GM11168 (cell line): Measurements from ENCODE around the gene SNED1.
"Not testable (repeated sequence)": the region's sequence is repeated elsewhere in the genome, so short reads cannot be mapped to it uniquely, and the experiment has no call there.

Experiments
- in situ Hi-C: fragments of 300-500 bp; cut with MboI; formaldehyde crosslinking; loops from one replicate; pipeline ENCODE4 v1.12.0; 2022; ENCODE audit warnings: low sequenced_read_pairs; ENCODE audit not compliant: unreplicated experiment

The SNED1 gene

DNA sequence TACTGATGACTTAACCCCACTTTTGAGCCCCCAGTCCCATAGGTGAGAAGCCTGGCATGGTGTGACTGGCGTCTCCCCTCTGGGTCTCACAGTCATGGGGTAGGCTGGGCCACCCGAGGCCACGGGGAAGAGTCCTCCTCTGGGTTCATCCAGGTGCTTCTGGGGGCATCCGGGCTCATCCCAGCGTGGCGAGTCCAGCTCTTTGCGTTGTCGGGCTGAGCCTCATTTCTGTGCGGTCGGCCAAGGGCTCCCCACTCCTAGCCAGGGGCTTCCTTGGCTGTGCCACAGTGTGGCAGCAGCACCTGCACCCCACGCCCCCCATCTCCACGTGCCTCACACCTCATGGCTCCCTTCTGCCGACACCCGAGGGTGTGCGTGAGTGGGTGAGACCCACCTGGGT, 27.6 kb upstream of the SNED1 start:
- in situ Hi-C loops, result no loop called here

- in situ Hi-C loops, result no loop called here
Observed at GRCh38 chr2:240972201-240972600, 26.2 kb upstream of the SNED1 start.

DNA sequence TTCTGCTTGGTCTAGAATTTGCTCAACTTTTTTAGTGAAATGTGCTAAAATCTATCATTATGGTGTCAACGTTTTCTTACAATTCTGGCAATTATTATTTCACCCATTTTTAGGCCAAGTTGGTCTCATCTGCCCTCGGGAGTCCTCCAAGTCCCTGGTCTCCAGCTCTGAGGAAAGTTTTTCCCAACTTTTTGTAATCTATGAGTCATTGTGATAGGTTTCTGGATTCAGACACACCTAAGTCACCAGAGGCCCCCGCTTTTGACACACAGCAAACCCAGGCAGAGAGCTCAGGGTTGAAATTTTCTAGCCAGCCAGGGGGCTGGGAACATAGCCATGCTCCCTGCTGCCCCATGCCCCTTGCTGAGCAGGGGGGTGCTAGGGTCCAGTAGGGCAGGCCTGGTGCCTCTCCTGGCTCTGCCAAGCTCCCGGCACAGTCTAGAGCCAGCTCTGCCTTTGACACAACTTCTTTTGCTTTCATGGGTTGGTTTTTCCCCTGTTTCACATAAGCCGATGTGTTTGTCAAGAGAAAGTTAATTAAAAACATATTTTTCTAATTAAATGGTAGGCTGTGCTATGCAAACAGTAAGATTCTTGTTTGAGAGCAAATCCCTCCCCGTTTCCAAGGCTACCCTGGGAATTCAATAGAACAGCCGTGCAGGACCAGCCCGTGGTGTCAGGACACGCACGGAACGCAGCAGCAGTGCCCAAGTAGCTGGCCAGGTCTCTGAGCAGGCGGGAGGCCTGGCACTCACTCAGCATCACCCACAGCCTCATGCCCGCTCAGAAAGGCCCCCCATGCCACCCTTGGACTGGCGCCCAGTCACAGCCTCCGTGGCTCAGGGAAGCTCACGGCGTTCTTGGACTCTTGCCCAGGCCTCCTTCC, 25.5 kb upstream of the SNED1 start:
- in situ Hi-C loops, result no loop called here

GRCh38 chr2:240974771-240975572, 23.4 kb upstream of the SNED1 start:
- in situ Hi-C loops, result no loop called here

DNA sequence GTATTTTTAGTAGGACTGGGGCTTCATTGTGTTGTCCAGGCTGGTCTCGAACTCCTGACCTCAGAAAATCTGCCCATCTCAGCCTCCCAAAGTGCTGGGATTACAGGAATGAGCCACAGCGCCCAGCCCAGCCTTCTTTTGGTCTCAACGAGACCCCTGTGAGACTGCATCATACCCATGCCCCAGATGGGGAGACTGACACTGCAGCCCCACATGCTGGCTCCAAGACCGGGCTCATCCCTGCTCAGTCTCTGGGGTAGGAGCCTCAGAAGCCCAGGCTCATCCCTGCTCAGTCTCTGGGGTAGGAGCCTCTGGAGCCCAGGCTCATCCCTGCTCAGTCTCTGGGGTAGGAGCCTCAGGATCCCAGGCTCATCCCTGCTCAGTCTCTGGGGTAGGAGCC, 22.5 kb upstream of the SNED1 start:
- in situ Hi-C loops, result not testable (repeated sequence)

DNA sequence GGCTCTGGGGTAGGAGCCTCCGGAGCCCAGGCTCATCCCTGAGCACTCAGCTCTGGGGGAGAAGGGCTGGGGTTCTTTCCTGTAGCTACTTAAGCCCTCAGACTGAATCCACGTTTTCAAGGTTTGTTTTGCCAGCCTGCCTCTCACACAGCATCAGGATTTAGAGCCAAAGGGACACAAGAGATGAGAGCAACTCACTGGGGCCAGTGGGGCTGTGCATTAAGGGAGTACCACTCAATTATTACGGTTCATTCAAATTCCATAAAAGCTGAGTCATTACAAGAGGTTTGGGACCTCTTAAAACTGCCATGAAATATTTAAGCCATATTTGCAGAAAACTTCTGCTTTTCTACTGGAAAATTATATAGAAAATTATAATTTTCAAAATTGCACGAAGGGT, 17.1 kb upstream of the SNED1 start:
- in situ Hi-C loops, result no loop called here

DNA sequence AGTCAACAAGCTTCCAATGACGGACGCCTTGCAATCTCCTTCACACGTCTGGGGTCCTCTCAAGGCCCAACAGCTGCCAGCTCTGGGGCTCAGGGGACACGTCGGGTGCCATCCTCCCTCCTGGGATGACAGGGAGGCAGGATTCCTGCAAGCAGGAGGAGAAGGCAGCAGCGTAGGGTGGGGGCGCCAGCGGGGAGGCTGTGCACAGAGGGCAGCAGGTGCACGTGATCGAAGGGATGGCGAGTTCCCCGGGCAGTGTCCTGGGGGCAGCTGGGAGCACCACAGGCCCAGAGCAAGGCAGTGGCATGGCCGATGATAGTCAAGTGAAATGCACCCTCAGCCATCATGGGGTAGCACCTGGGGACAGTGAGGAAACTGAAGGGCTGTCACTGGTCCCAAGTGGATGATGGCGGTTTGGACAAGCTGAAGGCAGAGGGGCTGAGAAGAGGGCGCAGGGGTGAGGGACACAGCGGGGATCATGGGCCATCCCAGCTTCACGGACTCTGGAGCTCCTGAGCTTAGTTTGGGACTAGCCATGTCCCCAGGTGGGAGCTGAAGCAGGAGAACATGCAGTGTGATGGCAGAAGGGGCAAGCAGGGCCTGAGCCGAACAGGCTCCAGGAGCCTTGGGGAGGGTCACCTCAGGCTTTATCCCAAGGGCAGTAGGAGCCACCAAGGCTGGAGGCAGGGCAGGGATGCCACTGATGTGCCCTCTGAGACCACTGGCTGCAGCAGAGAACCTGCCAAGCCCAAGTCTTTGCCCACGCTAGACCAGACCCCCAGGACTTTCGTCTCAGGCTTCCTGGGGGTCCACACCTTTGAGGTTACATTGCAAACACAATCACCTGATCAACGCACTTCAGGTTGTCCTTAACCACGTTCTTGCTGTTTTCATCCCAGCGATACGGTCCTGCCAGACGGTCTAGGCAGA, 16.3 kb upstream of the SNED1 start:
- in situ Hi-C loops, result no loop called here

DNA sequence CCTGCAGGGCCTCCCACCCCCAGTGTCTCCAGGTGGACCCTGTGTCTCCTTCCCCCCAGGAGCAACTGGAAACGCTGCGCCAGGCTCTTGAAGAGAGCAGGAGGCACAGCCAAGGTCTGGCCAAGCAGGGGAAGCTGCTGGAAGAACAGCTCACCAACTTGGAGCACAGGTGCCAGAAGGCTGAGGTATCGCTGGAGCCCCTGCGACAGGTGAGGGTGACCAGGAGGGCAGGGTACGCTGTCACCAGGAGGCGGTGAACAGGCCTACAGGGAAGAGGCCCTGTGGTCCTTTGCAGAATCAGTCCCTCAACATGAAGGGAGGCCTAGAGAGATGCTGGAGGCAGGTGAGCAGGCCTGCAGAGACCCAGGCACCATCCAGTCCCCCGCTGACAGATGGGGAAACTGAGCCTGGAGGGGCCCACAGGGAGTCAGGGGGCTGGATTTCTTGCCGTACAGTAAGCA, 15.6 kb upstream of the SNED1 start:
- in situ Hi-C loops, result no loop called here

DNA sequence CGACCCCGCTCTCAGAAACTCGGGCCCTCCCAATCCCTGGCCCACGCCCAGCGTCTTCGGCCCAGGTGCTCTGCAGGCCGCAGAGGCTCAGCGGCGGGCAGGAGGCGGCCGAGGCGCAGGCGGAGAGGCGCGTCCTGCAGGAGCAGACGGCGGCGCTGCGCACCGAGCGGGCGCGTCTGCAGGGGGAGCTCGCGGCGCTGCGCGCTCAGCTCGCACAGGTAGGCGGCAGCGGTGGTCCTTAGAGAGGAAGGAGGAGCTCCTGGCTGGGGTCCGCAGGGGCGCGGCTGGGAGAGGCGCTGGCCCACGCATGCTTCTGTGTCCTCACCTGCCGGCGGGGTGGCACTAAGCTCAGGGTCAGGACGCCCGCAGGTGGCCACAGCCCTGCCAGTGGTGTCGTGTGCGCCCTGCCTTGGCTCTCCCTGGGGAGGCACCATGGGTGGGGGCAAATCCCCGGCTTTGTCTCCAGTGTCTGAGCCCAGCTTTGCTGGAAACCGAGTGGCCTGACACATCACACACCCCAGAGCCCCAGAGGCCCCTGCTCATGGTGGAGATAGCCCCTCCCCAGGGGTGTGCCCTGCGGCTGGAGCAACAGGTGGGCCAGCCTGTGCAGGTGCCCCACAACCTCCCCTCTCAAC, 14.9 kb upstream of the SNED1 start:
- in situ Hi-C loops, result no loop called here

DNA sequence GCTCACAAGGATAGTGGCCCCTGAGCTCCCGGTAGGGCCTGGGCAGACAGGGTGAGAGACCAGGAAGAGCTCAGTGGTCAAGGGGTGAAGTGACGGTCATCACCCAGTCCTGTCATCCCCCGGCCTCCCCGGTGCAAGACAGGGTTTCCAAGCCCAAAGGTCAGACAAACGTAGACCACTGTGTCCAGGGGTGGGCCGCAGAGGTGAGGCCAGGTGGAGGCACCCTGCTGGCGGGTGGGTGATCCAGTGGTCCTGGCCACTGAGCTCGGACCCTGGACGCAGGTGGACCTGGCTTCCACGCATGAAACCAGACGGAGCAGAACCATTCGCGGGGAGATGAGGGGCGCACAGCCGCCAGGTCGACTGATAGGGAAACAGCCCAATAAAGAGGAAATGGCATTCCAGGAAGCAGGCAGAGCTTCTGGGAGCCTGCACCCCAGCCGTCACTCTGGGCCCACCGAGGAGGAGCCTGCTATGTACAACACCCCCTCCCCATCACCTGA, 14.4 kb upstream of the SNED1 start:
- in situ Hi-C loops, result no loop called here

DNA sequence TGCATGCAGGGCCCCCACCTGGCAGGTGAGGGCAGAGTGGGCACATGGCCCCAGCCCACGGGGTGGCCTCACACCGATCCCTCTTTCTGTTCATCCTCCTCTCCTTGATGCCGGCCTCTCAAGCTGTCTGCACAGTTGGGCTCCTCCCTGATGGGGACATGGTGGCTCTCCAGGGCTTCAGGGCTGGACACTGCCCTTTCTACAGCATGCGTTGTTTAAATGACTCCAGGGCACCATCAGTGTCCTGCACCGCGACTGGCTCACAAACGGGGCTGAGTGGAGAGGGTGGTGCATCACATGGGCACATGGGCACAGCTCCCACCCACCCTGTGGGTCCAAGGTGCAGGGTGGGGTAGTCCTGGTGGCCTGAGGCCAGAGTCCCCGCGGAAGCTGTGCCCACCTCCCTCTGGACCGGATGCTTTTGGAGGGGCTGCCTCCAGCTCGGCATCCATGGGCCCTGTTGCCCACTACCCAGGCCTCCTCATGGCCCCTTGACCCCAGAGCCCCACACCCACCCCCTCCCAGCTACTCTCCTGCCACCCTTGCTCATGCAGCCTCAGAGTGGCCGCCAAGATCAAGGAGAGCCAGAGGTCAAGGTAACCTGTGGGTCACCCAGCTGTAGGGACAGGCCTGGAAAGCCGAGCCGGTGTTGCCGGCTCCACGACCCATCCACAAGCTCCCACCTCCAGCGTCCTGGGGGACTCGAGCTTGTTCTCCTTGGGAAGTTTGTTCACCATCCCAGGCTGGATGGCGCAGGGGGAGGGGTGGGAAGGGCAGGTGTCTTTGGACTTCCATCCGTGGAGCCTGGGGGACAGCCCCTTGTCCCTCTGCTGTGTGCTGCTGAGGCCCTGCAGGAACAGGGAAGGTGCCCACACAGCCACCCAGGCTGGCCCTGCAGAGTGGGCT, 12.3 kb upstream of the SNED1 start:
- in situ Hi-C loops, result no loop called here

DNA sequence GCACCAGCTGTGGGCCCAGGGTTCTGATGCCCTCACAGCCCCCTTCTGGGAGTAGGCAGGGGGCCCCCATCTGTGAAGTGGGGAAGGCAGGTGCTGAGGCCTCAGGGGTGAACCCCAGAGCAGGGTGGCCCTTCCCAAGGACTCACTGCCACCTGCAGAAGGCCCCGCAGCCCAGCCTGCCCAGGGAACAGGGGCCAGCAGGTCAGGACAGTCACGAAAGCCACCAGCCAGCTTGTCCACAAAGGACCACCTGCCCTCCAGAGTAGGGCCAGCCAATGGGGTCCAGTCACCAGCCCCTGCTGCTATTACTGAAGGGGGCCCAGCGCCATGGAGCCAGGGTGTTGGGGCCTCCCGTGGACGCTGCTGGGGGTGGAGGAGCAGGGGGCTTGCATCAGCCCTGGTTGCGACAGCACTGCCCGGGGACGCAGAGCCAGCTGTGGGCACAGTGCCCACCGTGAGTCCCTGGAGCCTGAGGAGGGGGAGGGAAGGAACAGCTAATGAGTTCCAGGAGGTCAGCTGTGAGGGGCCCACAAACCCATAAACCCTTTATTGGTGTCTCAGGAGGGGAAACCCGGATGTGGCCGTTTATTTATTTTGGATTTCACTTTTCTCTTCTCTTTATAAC, 11.5 kb upstream of the SNED1 start:
- in situ Hi-C loops, result no loop called here

GRCh38 chr2:240987588-240987987, 10.8 kb upstream of the SNED1 start:
- in situ Hi-C loops, result no loop called here

DNA sequence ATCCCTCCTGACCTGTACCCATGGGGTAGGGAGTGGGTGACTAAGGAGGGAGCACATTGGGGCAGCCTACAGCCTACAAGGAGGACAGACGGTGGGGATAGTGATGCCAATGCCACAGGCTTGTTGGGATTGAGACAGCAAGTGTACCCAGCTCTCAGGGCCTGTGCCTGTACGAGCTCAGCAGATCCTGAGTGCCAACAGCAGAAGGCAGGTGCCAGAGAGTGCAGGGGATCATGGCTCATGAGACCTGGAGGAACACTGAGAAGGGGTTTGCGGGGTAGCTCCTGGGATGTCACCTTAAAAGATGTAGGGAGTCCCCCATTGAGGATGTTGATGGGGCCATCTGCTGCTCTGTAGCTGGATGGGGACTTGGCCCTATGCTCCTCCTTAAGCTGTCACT, 10.3 kb upstream of the SNED1 start:
- in situ Hi-C loops, result no loop called here

DNA sequence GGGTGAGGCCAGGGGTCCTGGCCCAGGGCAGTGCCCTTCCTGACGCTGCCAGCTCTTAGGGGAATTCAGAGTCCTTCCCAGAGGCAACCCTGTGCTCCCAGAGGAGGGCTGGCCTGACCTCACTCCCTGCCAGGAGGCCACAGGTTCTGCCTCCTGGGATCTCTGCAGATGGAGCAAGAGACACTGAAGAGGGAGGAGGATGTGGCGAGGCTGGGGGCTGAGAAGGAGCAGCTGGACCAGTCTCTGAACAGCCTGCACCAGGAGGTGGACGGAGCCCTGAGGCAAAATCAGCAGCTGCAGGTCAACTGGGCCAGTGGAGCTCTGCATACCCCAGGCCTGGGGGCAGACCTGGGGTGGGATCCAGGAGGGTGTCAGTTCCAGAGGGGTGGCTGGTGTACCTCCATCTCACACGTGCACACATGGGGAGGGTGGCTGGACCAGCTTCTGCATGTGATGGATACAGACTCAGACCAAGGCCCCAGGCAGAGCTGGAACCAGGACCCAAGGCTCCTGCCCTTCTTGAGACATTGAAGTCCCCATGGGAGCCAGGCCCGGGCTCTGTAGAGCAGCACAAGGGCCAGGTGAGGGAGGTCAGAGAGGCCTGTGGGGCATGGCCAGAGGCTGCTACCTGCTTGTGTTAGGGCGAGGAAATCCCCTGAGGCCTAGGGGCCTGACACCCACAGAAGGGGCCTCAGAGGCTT, 9.7 kb upstream of the SNED1 start:
- in situ Hi-C loops, result no loop called here

DNA sequence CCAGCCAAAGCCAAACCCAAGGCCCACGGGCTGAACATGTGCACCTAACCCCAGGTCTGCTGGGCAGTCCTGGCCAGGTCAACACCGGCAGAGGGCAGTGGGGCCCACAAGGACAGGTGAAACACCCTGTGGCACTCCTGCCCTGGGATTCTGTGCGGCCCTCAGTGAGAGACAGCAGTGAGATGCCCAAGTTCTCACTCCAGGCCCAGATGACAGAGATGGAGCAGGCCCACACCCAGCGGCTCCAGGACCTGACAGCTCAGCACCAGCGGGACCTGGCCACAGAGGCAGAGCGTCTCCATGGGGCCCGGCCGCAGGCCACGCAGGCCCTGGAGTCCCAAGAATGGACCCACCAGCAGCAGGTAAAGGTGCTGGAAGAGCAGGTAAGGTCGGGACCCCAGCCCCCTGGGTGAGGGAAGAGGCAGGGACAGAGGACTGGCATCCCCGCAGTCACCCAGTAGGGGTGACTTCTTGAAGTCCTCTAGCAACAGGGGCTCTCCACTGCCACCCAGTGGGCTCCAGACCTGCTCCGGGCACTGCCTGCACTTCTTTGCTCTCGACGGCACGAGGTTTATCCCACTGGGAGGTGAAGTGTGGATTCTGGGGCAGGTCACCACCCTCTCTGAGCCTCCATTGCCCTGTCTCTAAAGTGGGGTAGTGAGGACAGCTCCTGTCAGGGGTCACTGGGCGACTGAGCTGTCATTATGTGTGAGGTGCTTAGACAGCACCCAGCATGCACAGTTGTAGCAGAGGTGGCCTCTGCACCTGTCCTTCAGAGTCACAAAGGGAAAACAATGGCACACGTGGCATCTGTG, 8.8 kb upstream of the SNED1 start:
- in situ Hi-C loops, result no loop called here

DNA sequence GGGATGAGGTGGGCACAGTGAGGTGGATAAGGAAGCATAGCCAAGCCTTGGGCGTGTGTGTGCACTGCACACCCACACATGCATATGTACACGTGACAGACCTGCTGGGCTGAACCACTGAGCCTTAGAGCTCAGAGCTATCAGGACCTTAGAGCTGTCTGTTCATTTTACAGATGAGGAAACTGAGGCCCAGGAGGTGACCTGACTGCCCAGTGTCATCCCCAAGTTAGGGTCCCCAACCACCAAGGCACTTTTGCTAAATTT, 8.2 kb upstream of the SNED1 start:
- in situ Hi-C loops, result no loop called here
